SK-N-SH treated with all-trans-retinoic acid at 6 μM for 48 hours (cell line): ENCODE results near the gene PTPRD.

Experiments used
- ATAC-seq: fragments of 200-7000 bp; cut with Tn5 transposase; 3 replicates; pipeline ENCODE4 v1.9.1; 2020; ENCODE audit warnings: mild to moderate bottlenecking, moderate library complexity
- ARNTL ChIP-seq: fragments of 450-650 bp; formaldehyde crosslinking; IDR thresholded peaks from 2 replicates; pipeline ENCODE4 v1.5.0; 2020; ENCODE audit warnings: low read depth, mild to moderate bottlenecking, moderate library complexity, borderline replicate concordance
- BACH2 ChIP-seq: fragments of 250-450 bp; sonication (Bioruptor Pico); IDR thresholded peaks from 2 replicates; pipeline ENCODE4 v1.9.0; 2021; ENCODE audit warnings: mild to moderate bottlenecking, borderline replicate concordance
- CREB5 ChIP-seq: fragments of 250-450 bp; sonication (Bioruptor Pico); IDR thresholded peaks from 2 replicates; pipeline ENCODE4 v1.5.1; 2020; ENCODE audit warnings: low read depth, mild to moderate bottlenecking, moderate library complexity
- CSDC2 ChIP-seq: fragments of 250-450 bp; sonication (Bioruptor Pico); IDR thresholded peaks from 2 replicates; pipeline ENCODE4 v1.5.0; 2020; ENCODE audit warnings: mild to moderate bottlenecking, moderate library complexity
- ESRRG ChIP-seq: fragments of 250-450 bp; sonication (Bioruptor Pico); IDR thresholded peaks from 2 replicates; pipeline ENCODE4 v1.6.1; 2021; ENCODE audit warnings: mild to moderate bottlenecking
- GLIS3 ChIP-seq: fragments of 250-450 bp; sonication (Bioruptor Pico); IDR thresholded peaks from 2 replicates; pipeline ENCODE4 v1.5.0; 2020; ENCODE audit warnings: mild to moderate bottlenecking, moderate library complexity
- ISL1 ChIP-seq: fragments of 250-450 bp; sonication (Bioruptor Pico); IDR thresholded peaks from 2 replicates; pipeline ENCODE4 v2.1.2; 2022; ENCODE audit warnings: mild to moderate bottlenecking, moderate library complexity
- OSR1 ChIP-seq: fragments of 250-450 bp; sonication (Bioruptor Pico); IDR thresholded peaks from 2 replicates; pipeline ENCODE4 v1.8.0; 2022; ENCODE audit warnings: moderate library complexity, mild to moderate bottlenecking, inconsistent platforms
- PATZ1 ChIP-seq: fragments of 250-450 bp; sonication (Bioruptor Pico); IDR thresholded peaks from 2 replicates; pipeline ENCODE4 v1.8.0; 2020; ENCODE audit warnings: mild to moderate bottlenecking, moderate library complexity, borderline replicate concordance
- POU6F1 ChIP-seq: fragments of 250-450 bp; sonication (Bioruptor Pico); IDR thresholded peaks from 2 replicates; pipeline ENCODE4 v1.8.0; 2021; ENCODE audit warnings: low read depth, mild to moderate bottlenecking, moderate library complexity, borderline replicate concordance
- PPARA ChIP-seq: fragments of 250-450 bp; sonication (Bioruptor Pico); IDR thresholded peaks from 2 replicates; pipeline ENCODE4 v1.5.0; 2020; ENCODE audit warnings: mild to moderate bottlenecking, borderline replicate concordance
- RARB ChIP-seq: fragments of 250-450 bp; sonication (Bioruptor Pico); IDR thresholded peaks from 2 replicates; pipeline ENCODE4 v1.8.0; 2021; ENCODE audit warnings: mild to moderate bottlenecking, moderate library complexity
- SNAI2 ChIP-seq: fragments of 250-450 bp; sonication (Bioruptor Pico); IDR thresholded peaks from 2 replicates; pipeline ENCODE4 v1.5.0; 2020; ENCODE audit warnings: mild to moderate bottlenecking, moderate library complexity
- TCF4 ChIP-seq: fragments of 250-450 bp; sonication (Bioruptor Pico); IDR thresholded peaks from 2 replicates; pipeline ENCODE4 v1.8.0; 2021; ENCODE audit warnings: mild to moderate bottlenecking, moderate library complexity, borderline replicate concordance
- TOX ChIP-seq: fragments of 250-450 bp; sonication (Bioruptor Pico); IDR thresholded peaks from 2 replicates; pipeline ENCODE4 v1.8.0; 2021; ENCODE audit warnings: mild to moderate bottlenecking, moderate library complexity, borderline replicate concordance
- ZFP30 ChIP-seq: fragments of 450-650 bp; formaldehyde crosslinking; IDR thresholded peaks from 2 replicates; pipeline ENCODE4 v1.5.0; 2022; ENCODE audit warnings: mild to moderate bottlenecking, moderate library complexity
- ZNF8 ChIP-seq: fragments of 450-650 bp; formaldehyde crosslinking; IDR thresholded peaks from 2 replicates; pipeline ENCODE4 v1.5.0; 2020; ENCODE audit warnings: mild to moderate bottlenecking, moderate library complexity
- TF ChIP-seq, protein P1 (sequence below): fragments of 250-450 bp; sonication (Bioruptor Pico); IDR thresholded peaks from 2 replicates; pipeline ENCODE4 v1.5.1; 2021; ENCODE audit warnings: mild to moderate bottlenecking, moderate library complexity
- TF ChIP-seq, protein P2 (sequence below): fragments of 250-450 bp; sonication (Bioruptor Pico); IDR thresholded peaks from 2 replicates; pipeline ENCODE4 v1.5.0; 2020; ENCODE audit warnings: mild to moderate bottlenecking, moderate library complexity

The PTPRD gene

DNA sequence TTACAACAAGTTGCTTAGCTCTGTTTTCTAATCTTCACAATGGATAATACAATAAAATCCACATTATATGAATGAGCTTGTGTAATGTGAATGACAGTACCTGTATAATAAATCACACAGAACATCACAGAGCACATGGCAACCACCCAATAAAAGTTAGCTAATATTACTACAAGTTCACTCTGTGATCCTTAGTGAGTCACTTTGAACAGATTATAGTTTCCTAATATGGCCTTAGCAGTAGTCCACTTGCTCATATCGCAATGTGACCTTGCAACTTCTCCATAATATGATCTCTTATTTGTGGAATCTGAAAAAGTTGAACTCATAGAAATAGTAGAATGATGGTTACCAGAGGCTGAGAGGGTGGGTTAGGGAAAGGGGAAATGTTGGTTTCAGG lies 361.3 kb downstream of the PTPRD start:
- TF ChIP-seq ISL1 (peak; percentile 75), ZFP30 (CRISPR knock-in tag) (no peak), ARNTL (CRISPR knock-in tag) (no peak)
- ATAC-seq: no peak

- TF ChIP-seq TOX (CRISPR knock-in tag) (no peak), ISL1 (peak; percentile 47)
- TF ChIP-seq, all 23 proteins: peak for 1
- no peak for ATAC-seq
These were observed 362.6 kb downstream of the PTPRD start for GRCh38 chr9:10250219-10250618.

DNA sequence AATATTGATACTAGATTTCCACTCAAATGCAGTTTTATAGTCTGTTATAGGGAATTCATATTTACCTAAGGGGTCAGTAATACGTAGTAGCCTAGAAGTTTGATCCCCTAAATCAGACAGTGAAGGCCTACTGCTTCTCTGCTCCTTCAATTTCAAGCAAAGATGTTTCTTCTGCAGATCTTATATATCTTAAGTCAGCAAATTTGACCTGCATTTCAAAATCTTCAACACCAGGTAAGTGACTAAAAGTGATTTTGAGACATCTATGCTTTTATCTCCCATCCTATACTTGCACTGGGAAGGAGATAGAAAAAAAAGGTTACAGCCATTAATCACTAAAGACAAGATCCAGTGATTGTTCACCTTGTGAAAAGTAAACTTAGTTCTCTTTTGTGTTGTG lies 363.9 kb downstream of the PTPRD start:
- no peak for ATAC-seq
- TF ChIP-seq SNAI2 (CRISPR knock-in tag) (no peak), PPARA (CRISPR knock-in tag) (no peak), POU6F1 (CRISPR knock-in tag) (no peak), CREB5 (CRISPR knock-in tag) (no peak), CSDC2 (CRISPR knock-in tag) (no peak), PATZ1 (CRISPR knock-in tag) (no peak), OSR1 (CRISPR knock-in tag) (no peak), RARB (no peak)

GRCh38 chr9:10242255-10242654 lies 370.5 kb downstream of the PTPRD start:
- TF ChIP-seq ESRRG (CRISPR knock-in tag) (no peak), TCF4 (CRISPR knock-in tag) (no peak), ISL1 (no peak), CSDC2 (CRISPR knock-in tag) (no peak), GLIS3 (CRISPR knock-in tag) (no peak), ARNTL (CRISPR knock-in tag) (no peak), BACH2 (CRISPR knock-in tag) (no peak), ZNF8 (CRISPR knock-in tag) (no peak), CREB5 (CRISPR knock-in tag) (no peak), SNAI2 (CRISPR knock-in tag) (no peak), TOX (CRISPR knock-in tag) (no peak)
- TF ChIP-seq, protein P1, sequence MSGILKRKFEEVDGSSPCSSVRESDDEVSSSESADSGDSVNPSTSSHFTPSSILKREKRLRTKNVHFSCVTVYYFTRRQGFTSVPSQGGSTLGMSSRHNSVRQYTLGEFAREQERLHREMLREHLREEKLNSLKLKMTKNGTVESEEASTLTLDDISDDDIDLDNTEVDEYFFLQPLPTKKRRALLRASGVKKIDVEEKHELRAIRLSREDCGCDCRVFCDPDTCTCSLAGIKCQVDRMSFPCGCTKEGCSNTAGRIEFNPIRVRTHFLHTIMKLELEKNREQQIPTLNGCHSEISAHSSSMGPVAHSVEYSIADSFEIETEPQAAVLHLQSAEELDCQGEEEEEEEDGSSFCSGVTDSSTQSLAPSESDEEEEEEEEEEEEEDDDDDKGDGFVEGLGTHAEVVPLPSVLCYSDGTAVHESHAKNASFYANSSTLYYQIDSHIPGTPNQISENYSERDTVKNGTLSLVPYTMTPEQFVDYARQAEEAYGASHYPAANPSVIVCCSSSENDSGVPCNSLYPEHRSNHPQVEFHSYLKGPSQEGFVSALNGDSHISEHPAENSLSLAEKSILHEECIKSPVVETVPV (CRISPR knock-in tag): no peak
- TF ChIP-seq, protein P2, sequence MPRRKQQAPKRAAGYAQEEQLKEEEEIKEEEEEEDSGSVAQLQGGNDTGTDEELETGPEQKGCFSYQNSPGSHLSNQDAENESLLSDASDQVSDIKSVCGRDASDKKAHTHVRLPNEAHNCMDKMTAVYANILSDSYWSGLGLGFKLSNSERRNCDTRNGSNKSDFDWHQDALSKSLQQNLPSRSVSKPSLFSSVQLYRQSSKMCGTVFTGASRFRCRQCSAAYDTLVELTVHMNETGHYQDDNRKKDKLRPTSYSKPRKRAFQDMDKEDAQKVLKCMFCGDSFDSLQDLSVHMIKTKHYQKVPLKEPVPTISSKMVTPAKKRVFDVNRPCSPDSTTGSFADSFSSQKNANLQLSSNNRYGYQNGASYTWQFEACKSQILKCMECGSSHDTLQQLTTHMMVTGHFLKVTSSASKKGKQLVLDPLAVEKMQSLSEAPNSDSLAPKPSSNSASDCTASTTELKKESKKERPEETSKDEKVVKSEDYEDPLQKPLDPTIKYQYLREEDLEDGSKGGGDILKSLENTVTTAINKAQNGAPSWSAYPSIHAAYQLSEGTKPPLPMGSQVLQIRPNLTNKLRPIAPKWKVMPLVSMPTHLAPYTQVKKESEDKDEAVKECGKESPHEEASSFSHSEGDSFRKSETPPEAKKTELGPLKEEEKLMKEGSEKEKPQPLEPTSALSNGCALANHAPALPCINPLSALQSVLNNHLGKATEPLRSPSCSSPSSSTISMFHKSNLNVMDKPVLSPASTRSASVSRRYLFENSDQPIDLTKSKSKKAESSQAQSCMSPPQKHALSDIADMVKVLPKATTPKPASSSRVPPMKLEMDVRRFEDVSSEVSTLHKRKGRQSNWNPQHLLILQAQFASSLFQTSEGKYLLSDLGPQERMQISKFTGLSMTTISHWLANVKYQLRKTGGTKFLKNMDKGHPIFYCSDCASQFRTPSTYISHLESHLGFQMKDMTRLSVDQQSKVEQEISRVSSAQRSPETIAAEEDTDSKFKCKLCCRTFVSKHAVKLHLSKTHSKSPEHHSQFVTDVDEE (CRISPR knock-in tag): no peak
- no peak for ATAC-seq
